Suprapubic skin (tissue), 4 donors: ENCODE data around the gene PDCD6IP. TPM values are rescaled to one million over a fixed set of nuclear protein-coding genes. Genes with fewer than 3 reads are reported as not detected.
"Not testable (repeated sequence)": the region's sequence is repeated elsewhere in the genome, so short reads cannot be mapped to it uniquely, and the experiment has no call there.

ENCODE experiments used
- DNase-seq, 2 donors: peaks; one replicate each; pipeline ENCODE4 v3.0.0-alpha.2; 2019; ENCODE audit warnings: low spot score in 2 of 2
- H3K27ac ChIP-seq: fragments of 200-600 bp; sonication (generic); one replicate; pipeline ENCODE4 v1.5.1; 2019
- H3K27me3 ChIP-seq: fragments of 200-600 bp; sonication (generic); one replicate; pipeline ENCODE4 v1.5.1; 2019
- H3K36me3 ChIP-seq: fragments of 200-600 bp; sonication (generic); one replicate; pipeline ENCODE4 v1.5.1; 2019
- H3K4me1 ChIP-seq: fragments of 200-600 bp; sonication (generic); one replicate; pipeline ENCODE4 v1.5.1; 2019
- H3K4me3 ChIP-seq: fragments of 200-600 bp; sonication (generic); one replicate; pipeline ENCODE4 v1.5.1; 2019; ENCODE audit warnings: mild to moderate bottlenecking
- H3K9me3 ChIP-seq: fragments of 200-600 bp; sonication (generic); one replicate; pipeline ENCODE4 v1.5.1; 2019
- EP300 ChIP-seq: sonication (generic); formaldehyde crosslinking; IDR thresholded peaks from one replicate; pipeline ENCODE4 v1.6.1; 2017; ENCODE audit warnings: antibody characterized with exemption
- POLR2A ChIP-seq, 2 donors: fragments of 450-650 bp; IDR thresholded peaks; one replicate each; pipeline ENCODE4 v1.6.1; 2017; ENCODE audit warnings: antibody characterized with exemption in 2 of 2, mild to moderate bottlenecking in 2 of 2, moderate library complexity in 2 of 2
- POLR2AphosphoS5 ChIP-seq, 3 donors: sonication (generic); formaldehyde crosslinking; IDR thresholded peaks; one replicate each; pipeline ENCODE4 v1.6.1; 2017; ENCODE audit warnings: antibody characterized with exemption in 3 of 3
- WGBS: methylation state at CpG from one replicate; pipeline ENCODE4 v1.1.5; 2018; 5-methylcytosine and 5-hydroxymethylcytosine counted together
- total RNA-seq, 4 donors: library from RNA; depleted of rRNA; stranded (reverse); fragments of >200 nt; gene quantifications; one replicate each; pipeline ENCODE4 v1.1.0, GENCODE V29; 2016
- TF ChIP-seq, protein P1 (sequence below), 2 donors: fragments of 200-600 bp in 1 of 2; fragments of 450-650 bp in 1 of 2; sonication (generic) in 1 of 2; IDR thresholded peaks; one replicate each; pipeline ENCODE4 v1.5.1; 2016 to 2019; ENCODE audit warnings: antibody characterized with exemption in 2 of 2, mild to moderate bottlenecking in 1 of 2, moderate library complexity in 1 of 2

The PDCD6IP gene
- total RNA-seq, 4 donors from 2014 or later = 117 to 174 (median 135) TPM

DNA sequence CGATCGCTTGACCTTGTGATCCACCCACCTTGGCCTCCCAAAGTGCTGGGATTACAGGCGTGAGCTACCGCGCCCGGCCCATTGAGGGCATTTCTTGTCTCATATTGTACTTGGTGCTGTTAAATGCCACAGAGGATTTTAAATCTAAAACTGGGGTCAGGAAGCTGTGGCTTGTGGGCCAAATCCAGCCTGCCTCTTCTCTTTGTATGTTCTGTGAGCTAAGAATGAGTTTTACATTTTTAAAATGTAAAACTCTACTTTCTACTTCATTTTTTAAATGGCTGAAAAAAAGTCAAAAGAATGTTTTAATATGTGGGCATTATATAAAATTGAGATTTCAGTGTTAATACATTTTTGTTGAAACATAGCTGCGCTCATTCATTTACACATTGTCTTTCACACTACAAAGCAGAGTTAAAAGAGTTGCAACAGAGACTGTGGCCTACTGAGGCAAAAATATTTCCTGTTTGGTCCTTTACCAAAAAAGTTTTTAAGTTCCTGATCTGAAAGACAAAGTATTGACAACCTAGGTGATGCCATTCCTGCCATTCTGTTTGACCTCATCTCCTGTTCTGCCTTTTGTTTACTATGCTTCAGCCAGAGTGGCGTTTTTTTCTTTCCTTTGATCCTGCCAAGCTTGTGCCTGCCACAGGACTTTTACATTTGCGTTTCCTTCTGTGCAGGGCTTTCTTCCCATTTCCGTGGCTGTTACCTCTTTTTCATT, 50.4 kb downstream of the PDCD6IP start:
- 83% methylated on average over 10 of the region's 10 CpGs for WGBS
- no peak for TF ChIP-seq EP300
- no peak for TF ChIP-seq POLR2AphosphoS5 (IDR thresholded peaks at IDR 0.05)
- TF ChIP-seq POLR2A (IDR thresholded peaks at IDR 0.05) = no peak
- TF ChIP-seq, protein P1, sequence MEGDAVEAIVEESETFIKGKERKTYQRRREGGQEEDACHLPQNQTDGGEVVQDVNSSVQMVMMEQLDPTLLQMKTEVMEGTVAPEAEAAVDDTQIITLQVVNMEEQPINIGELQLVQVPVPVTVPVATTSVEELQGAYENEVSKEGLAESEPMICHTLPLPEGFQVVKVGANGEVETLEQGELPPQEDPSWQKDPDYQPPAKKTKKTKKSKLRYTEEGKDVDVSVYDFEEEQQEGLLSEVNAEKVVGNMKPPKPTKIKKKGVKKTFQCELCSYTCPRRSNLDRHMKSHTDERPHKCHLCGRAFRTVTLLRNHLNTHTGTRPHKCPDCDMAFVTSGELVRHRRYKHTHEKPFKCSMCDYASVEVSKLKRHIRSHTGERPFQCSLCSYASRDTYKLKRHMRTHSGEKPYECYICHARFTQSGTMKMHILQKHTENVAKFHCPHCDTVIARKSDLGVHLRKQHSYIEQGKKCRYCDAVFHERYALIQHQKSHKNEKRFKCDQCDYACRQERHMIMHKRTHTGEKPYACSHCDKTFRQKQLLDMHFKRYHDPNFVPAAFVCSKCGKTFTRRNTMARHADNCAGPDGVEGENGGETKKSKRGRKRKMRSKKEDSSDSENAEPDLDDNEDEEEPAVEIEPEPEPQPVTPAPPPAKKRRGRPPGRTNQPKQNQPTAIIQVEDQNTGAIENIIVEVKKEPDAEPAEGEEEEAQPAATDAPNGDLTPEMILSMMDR (IDR thresholded peaks at IDR 0.05) = no peak
- H3K27ac ChIP-seq = no peak overlapping the region
- no peak overlapping the region for H3K4me3 ChIP-seq
- no peaks in the 10 kb centered on the region for H3K27me3 ChIP-seq
- no peaks in the 10 kb centered on the region for H3K9me3 ChIP-seq
- H3K36me3 ChIP-seq = peaks cover 49% of the 10 kb centered on the region
- no peak for DNase-seq
- no peaks in the 10 kb centered on the region for H3K4me1 ChIP-seq

GRCh38 chr3:33850599-33850998, 52.2 kb downstream of the PDCD6IP start:
- not testable (repeated sequence) for H3K27ac ChIP-seq, H3K9me3 ChIP-seq, H3K4me1 ChIP-seq, DNase-seq, H3K4me3 ChIP-seq, H3K27me3 ChIP-seq
- H3K36me3 ChIP-seq = peaks cover 51% of the 10 kb centered on the region
- 70% methylated on average over 3 of the region's 3 CpGs for WGBS

- not testable (repeated sequence) for H3K4me1 ChIP-seq, H3K9me3 ChIP-seq, H3K27ac ChIP-seq, H3K4me3 ChIP-seq, DNase-seq, H3K27me3 ChIP-seq
- 83% methylated on average over 1 of the region's 1 CpG for WGBS
- H3K36me3 ChIP-seq = peaks cover 67% of the 10 kb centered on the region
Measured at GRCh38 chr3:33855407-33855806, 57.0 kb downstream of the PDCD6IP start.

GRCh38 chr3:33855884-33856546, 57.6 kb downstream of the PDCD6IP start:
- no peaks in the 10 kb centered on the region for H3K27me3 ChIP-seq
- H3K4me1 ChIP-seq = no peaks in the 10 kb centered on the region
- WGBS = 84% methylated on average over 10 of the region's 10 CpGs
- TF ChIP-seq EP300 = no peak
- TF ChIP-seq, protein P1 (IDR thresholded peaks at IDR 0.05) = no peak
- TF ChIP-seq POLR2AphosphoS5 (IDR thresholded peaks at IDR 0.05) = no peak
- TF ChIP-seq POLR2A (IDR thresholded peaks at IDR 0.05) = no peak
- no peak overlapping the region for H3K27ac ChIP-seq
- no peak for DNase-seq
- no peak overlapping the region for H3K4me3 ChIP-seq
- H3K9me3 ChIP-seq = no peaks in the 10 kb centered on the region
- peaks cover 72% of the 10 kb centered on the region for H3K36me3 ChIP-seq

DNA sequence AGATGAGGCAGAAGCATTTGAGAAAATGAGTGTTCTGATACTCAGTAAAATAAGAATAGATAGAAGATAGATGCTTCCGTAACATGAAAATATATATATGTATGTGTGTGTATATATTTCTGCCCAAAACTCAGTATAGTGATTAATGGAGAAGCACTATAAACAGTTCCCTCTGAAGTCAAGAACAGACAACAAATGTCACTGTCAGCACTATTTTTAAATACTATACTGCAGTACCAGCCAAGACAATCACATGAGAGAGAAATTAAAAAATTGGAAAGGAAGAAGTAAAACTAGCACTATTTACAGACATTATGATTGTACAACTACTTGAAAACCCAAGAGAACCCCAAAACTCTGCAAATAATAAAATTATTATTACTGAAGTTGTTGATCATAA, 59.3 kb downstream of the PDCD6IP start:
- H3K36me3 ChIP-seq = peaks cover 69% of the 10 kb centered on the region
- not testable (repeated sequence) for H3K9me3 ChIP-seq, DNase-seq, H3K27me3 ChIP-seq, H3K4me3 ChIP-seq, H3K4me1 ChIP-seq, H3K27ac ChIP-seq
- WGBS = 90% methylated on average over 1 of the region's 1 CpG

GRCh38 chr3:33858131-33858530, 59.7 kb downstream of the PDCD6IP start:
- no peak overlapping the region for H3K27ac ChIP-seq
- WGBS = 93% methylated on average over 4 of the region's 4 CpGs
- H3K9me3 ChIP-seq = no peaks in the 10 kb centered on the region
- DNase-seq = no peak
- H3K27me3 ChIP-seq = no peaks in the 10 kb centered on the region
- no peak overlapping the region for H3K4me3 ChIP-seq
- no peaks in the 10 kb centered on the region for H3K4me1 ChIP-seq
- peaks cover 72% of the 10 kb centered on the region for H3K36me3 ChIP-seq
- no peak for TF ChIP-seq POLR2AphosphoS5 (IDR thresholded peaks at IDR 0.05)
- no peak for TF ChIP-seq EP300
- TF ChIP-seq, protein P1 (IDR thresholded peaks at IDR 0.05) = no peak
- no peak for TF ChIP-seq POLR2A (IDR thresholded peaks at IDR 0.05)
